Common myeloid progenitor, CD34-positive (primary cell): ENCODE measurements around the gene LRP10.
"Not testable (repeated sequence)": the region's sequence is repeated elsewhere in the genome, so short reads cannot be mapped to it uniquely, and the experiment has no call there.

ENCODE experiments used
- CTCF ChIA-PET: fragments of 350-600 bp; sonication (Branson Sonifier 250); formaldehyde crosslinking; loops from one replicate; lab custom pipeline; 2021; ENCODE audit warnings: antibody characterized with exemption; lab: Charles Lee
- POLR2A ChIA-PET: fragments of 350-600 bp; sonication (Branson Sonifier 250); formaldehyde crosslinking; loops from one replicate; lab custom pipeline; 2021; ENCODE audit warnings: antibody characterized with exemption; lab: Charles Lee
- DNase-seq, 3 donors: peaks; one replicate each; pipeline versions ENCODE4 v3.0.0 to v3.0.0-alpha.2; 2013
- H3K27ac ChIP-seq, 2 experiments: 1 replicate in 1 of 2; 2 replicates in 1 of 2; pipeline ENCODE4 v1.7.0; 2013; ENCODE audit warnings: inconsistent platforms in 2 of 2, low read length in 2 of 2, mild to moderate bottlenecking in 2 of 2, low read depth in 1 of 2, moderate library complexity in 1 of 2; ENCODE audit not compliant: severe bottlenecking in 2 of 2, insufficient read depth in 1 of 2, poor library complexity in 1 of 2
- H3K27me3 ChIP-seq, 5 experiments: replicated peaks in 2 of 5; 1 replicate in 3 of 5; 2 replicates in 2 of 5; pipeline versions ENCODE4 v1.6.1 to v1.7.0; 2013; ENCODE audit warnings: low read length in 4 of 5, mild to moderate bottlenecking in 2 of 5, moderate library complexity in 2 of 5, inconsistent platforms in 1 of 5; ENCODE audit not compliant: insufficient read depth in 5 of 5, control insufficient read depth in 4 of 5
- H3K36me3 ChIP-seq, 4 experiments: 1 replicate in 2 of 4; 2 replicates in 2 of 4; pipeline versions ENCODE4 v1.6.1 to v1.7.0; 2013; ENCODE audit warnings: low read length in 3 of 4, control low read depth in 1 of 4, mild to moderate bottlenecking in 1 of 4; ENCODE audit not compliant: control insufficient read depth in 4 of 4, insufficient read depth in 4 of 4
- H3K4me1 ChIP-seq, 4 experiments: 1 replicate in 3 of 4; 2 replicates in 1 of 4; pipeline versions ENCODE4 v1.6.1 to v1.7.1; 2013; ENCODE audit warnings: low read length in 3 of 4, mild to moderate bottlenecking in 3 of 4, control low read depth in 1 of 4, inconsistent platforms in 1 of 4, moderate library complexity in 1 of 4; ENCODE audit not compliant: control insufficient read depth in 4 of 4, insufficient read depth in 4 of 4; ENCODE audit errors: control extremely low read depth in 1 of 4
- H3K4me3 ChIP-seq, 7 experiments: 1 replicate in 4 of 7; 2 replicates in 3 of 7; pipeline versions ENCODE4 v1.5.1 to v1.7.0; 2013; ENCODE audit warnings: mild to moderate bottlenecking in 7 of 7, low read length in 6 of 7, moderate library complexity in 6 of 7, inconsistent platforms in 2 of 7, low read depth in 2 of 7, control low read depth in 1 of 7; ENCODE audit not compliant: insufficient read depth in 4 of 7, control insufficient read depth in 1 of 7; ENCODE audit errors: extremely low read depth in 1 of 7
- H3K9me3 ChIP-seq, 5 experiments: 1 replicate in 4 of 5; 2 replicates in 1 of 5; pipeline versions ENCODE4 v1.6.1 to v1.7.1; 2013; ENCODE audit warnings: low read length in 4 of 5, mild to moderate bottlenecking in 2 of 5, inconsistent platforms in 1 of 5, low read depth in 1 of 5, moderate library complexity in 1 of 5; ENCODE audit not compliant: control insufficient read depth in 4 of 5, insufficient read depth in 2 of 5; ENCODE audit errors: control extremely low read depth in 1 of 5
- WGBS: methylation state at CpG from one replicate; pipeline ENCODE4 v1.1.5; 2013; ENCODE audit not compliant: insufficient coverage; 5-methylcytosine and 5-hydroxymethylcytosine counted together

LRP10 gene

DNA sequence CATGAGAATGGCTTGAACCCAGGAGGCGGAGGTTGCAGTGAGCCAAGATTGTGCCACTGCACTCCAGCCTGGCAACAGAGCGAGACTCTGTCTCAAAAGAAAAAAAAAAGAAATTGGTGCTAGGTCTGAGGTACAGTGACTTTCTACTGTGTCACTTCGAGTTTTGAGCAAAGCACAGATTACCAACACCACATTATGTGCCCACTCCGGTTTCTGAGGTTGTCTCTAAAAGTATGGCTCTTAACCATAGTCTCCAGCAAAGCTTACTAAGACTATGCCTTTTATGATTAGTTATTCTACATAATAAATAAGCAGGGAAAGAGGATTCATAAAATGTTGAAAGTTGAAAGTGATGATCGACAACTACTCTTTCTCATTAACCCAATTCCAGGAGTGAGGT lies 39.4 kb downstream of the LRP10 start:
- DNase-seq: no peak
- ChIA-PET POLR2A (no interaction called here), CTCF (interaction anchor here (0.6 to 3.1 kb wide), 4 partner anchors 9 to 38 kb away, joined by 3 to 15 read pairs (median 4); no protein-coding TSS in a partner anchor)
- Histone ChIP-seq H3K27me3 (no peaks in the 10 kb centered on the region), H3K36me3 (peaks cover 10 to 43% (median 28%) of the 10 kb centered on the region in 4 experiments), H3K9me3 (no peaks in the 10 kb centered on the region), H3K27ac (no peak overlapping the region), H3K4me1 (peaks cover 0 to 4% (median 2%) of the 10 kb centered on the region in 4 experiments), H3K4me3 (no peak overlapping the region)
- WGBS: 100% methylated on average over 3 of the region's 5 CpGs

DNA sequence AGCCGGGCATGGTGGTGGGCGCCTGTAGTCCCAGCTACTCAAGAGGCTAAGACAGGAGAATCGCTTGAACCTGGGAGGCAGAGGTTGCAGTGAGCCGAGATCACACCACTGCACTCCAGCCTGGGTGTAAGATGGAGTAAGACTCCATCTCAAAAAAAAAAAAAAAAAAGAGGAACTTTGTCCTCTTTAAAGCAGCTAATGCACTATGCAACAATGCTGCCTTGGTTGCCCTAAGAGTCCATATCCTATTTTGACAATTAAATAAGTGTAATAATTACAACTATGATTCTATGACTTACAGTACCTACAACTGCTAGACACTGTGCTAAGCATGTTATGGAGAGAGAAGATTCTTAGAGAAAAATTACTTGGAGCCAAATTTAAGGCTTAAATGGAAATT lies 43.3 kb downstream of the LRP10 start:
- not testable (repeated sequence) for H3K27me3 ChIP-seq, H3K4me3 ChIP-seq, H3K9me3 ChIP-seq, H3K27ac ChIP-seq
- peaks cover 7 to 25% (median 16%) of the 10 kb centered on the region in 4 experiments for H3K4me1 ChIP-seq
- H3K36me3 ChIP-seq: peaks cover 2 to 17% (median 7%) of the 10 kb centered on the region in 4 experiments
- 100% methylated on average over 1 of the region's 4 CpGs for WGBS
- POLR2A ChIA-PET: interaction anchor here (0.6 to 0.8 kb wide), 2 partner anchors 9 to 43 kb away, joined by 3 read pairs; partner anchors contain the start of gene LRP10
- DNase-seq: peak in 2 of 3 donors; percentile 21 to 24
- CTCF ChIA-PET: interaction anchor here (1.0 to 1.1 kb wide), 3 partner anchors 11 to 16 kb away, joined by 3 to 7 read pairs (median 4); no protein-coding TSS in a partner anchor

DNA sequence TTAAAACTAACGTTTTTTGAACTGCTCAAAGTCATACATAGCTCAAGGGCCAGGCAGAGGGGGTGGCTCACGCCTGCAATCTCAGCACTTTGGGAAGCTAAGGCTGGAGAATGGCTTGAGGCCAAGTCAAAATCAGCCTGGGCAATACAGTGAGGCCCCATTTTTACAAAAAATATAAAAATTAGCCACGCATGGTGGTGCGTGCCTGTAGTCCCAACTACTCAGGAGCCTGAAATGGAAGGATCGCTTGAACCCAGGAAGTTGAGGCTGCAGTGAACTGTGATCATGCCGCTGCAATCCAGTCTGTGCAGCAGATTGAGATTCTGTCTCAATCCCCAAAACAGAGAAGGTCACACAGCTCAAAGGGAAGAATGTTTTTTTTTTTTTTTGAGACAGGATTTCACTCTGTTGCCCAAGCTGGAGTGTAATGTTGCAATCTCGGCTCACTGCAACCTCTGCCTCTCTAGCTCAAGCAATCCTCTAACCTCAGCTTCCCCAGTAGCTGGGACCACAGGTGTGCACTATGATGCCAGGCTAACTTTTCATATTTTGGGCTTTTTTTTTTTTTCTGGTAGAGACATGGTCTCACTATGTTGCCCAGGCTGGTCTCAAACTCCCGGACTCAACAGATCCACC lies 44.5 kb downstream of the LRP10 start:
- Histone ChIP-seq H3K36me3 (peaks cover 5 to 27% (median 17%) of the 10 kb centered on the region in 4 experiments), H3K27me3 (no peaks in the 10 kb centered on the region), H3K4me3 (no peak overlapping the region), H3K9me3 (no peaks in the 10 kb centered on the region), H3K27ac (peak overlapping the region in 1 of 2 experiments; percentile 25), H3K4me1 (peaks cover 7 to 29% (median 19%) of the 10 kb centered on the region in 4 experiments)
- DNase-seq: peak in 1 of 3 donors; percentile 26
- 92% methylated on average over 6 of the region's 8 CpGs for WGBS
- ChIA-PET CTCF (interaction anchor here (0.6 to 1.4 kb wide), 4 partner anchors 9 to 40 kb away, joined by 3 to 6 read pairs (median 4); no protein-coding TSS in a partner anchor), POLR2A (interaction anchor here (1.8 kb wide), 1 partner anchor 10 kb away, joined by 5 read pairs; no protein-coding TSS in a partner anchor)

DNA sequence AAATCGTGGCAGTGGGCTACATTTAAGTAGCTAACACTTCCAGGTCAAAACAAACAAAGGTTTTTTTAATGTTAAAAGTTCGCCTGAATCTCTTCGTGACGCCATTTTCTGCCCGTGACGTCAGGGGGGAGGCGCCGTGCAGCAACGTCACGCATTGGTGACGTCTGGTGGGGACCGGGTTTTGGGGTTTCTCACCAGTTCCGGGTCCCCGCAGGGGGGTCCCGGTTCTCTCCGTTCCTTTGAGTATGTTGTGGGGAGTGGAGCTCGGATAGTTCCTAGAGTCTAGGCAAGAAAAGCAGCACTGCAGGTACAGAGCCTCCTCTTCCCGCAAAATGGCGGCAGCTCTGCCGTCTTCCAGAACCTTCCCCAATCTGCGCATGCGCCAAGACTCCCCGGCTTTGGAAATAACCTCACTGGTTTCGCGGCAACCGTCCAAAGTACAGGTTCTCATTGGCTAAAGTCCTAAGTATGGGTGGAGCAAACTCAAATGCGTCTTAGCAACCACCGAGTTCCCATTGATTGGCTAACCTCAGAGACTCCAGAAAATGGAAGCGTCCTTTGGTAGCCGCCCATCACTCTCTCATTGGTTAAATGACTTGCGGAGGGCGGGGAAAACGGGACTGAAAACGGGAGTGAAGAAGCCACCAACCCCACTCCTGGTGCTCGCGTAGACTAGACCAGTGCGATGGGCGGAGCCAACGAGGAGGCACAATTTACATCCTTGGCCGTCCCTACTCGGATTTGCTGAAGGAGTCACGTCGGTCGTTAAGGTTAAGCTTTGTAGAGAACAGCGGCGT lies 47.5 kb downstream of the LRP10 start, which contains the start of gene RBM23:
TSS of gene RBM23 (minus strand) at position 346 of the 797 bp plus-strand sequence.
- no peaks in the 10 kb centered on the region for H3K27me3 ChIP-seq
- no peaks in the 10 kb centered on the region for H3K9me3 ChIP-seq
- WGBS: under 1% methylated on average over 41 of the region's 46 CpGs
- CTCF ChIA-PET: interaction anchor here (0.6 to 3.3 kb wide), 7 partner anchors 8 to 96 kb away, joined by 3 to 28 read pairs (median 4); partner anchors contain the start of gene PRMT5
- H3K4me1 ChIP-seq: peaks cover 7 to 29% (median 19%) of the 10 kb centered on the region in 4 experiments
- peak within 1 kb of the TSS; percentile 100 for H3K27ac ChIP-seq
- peak within 1 kb of the TSS; percentile 69 to 98 (median 90) for H3K4me3 ChIP-seq
- H3K36me3 ChIP-seq: peaks cover 13 to 47% (median 34%) of the 10 kb centered on the region in 4 experiments
- peak; percentile 100 for DNase-seq
- POLR2A ChIA-PET: interaction anchor here (0.6 to 2.8 kb wide), 3 partner anchors 9 to 30 kb away, joined by 4 to 14 read pairs (median 8); partner anchors contain the start of gene PRMT5

DNA sequence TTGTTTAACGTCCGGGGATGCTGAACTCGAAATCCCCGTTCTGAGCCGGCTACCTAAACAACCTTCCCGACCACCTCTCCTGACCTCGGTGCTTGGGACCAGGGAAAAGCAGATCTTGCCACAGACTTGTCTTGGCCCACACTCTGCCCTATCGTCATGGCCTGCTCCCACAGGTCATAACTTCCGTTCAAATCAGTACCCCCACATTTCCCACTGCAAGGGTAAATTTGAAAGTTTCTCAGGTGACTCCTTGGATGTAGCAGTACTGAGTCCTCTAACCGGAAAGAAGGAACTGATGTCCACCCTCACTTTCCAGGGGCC lies 48.0 kb downstream of the LRP10 start:
- Histone ChIP-seq H3K4me3 (peak overlapping the region; percentile 18 to 91 (median 50)), H3K9me3 (no peaks in the 10 kb centered on the region), H3K27me3 (no peaks in the 10 kb centered on the region), H3K36me3 (peaks cover 19 to 52% (median 37%) of the 10 kb centered on the region in 4 experiments), H3K27ac (peak overlapping the region; percentile 69 to 100), H3K4me1 (peaks cover 7 to 29% (median 19%) of the 10 kb centered on the region in 4 experiments)
- POLR2A ChIA-PET: interaction anchor here (1.4 to 2.8 kb wide), 2 partner anchors 8 to 10 kb away, joined by 8 to 14 read pairs; partner anchors contain the start of gene PRMT5
- CTCF ChIA-PET: interaction anchor here (0.8 to 3.3 kb wide), 7 partner anchors 9 to 149 kb away, joined by 3 to 28 read pairs (median 4); partner anchors contain the start of gene PRMT5
- 11% methylated on average over 9 of the region's 10 CpGs for WGBS
- no peak for DNase-seq

DNA sequence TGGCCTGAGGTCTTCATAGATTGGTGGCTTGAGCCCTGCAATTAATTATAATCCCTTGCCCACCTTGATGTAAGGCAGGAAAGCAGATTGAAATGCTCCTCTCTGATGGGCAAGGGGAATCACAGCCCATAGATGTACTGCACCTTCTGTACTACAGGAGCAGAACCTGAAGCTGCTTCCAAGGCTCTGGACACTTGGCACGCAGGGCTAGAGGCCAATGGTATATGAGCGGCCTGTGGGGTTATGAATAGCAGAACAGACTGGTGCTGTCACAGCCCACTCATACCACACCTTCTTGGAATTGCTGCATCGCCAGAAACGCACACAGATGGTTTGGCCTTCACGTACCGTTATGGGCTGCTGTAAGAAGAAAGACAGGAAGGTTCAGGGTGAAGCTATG lies 49.2 kb downstream of the LRP10 start:
- Histone ChIP-seq H3K36me3 (peaks cover 22 to 58% (median 45%) of the 10 kb centered on the region in 4 experiments), H3K9me3 (no peaks in the 10 kb centered on the region), H3K27me3 (no peaks in the 10 kb centered on the region), H3K27ac (no peak overlapping the region), H3K4me1 (peaks cover 3 to 28% (median 19%) of the 10 kb centered on the region in 4 experiments), H3K4me3 (no peak overlapping the region)
- CTCF ChIA-PET: interaction anchor here (0.6 to 3.3 kb wide), 6 partner anchors 8 to 850 kb away, joined by 3 to 28 read pairs (median 4); partner anchors contain the start of gene PRMT5
- DNase-seq: no peak
- 100% methylated on average over 5 of the region's 6 CpGs for WGBS
- POLR2A ChIA-PET: interaction anchor here (2.8 kb wide), 1 partner anchor 9 kb away, joined by 14 read pairs; the partner anchor contains the start of gene PRMT5
